Spleen (tissue), 11 donors: ENCODE measurements around the gene LRP1. TPM values are rescaled to one million over a fixed set of nuclear protein-coding genes. Genes with fewer than 3 reads are reported as not detected.

Experiments used
- DNase-seq: peaks from one replicate; pipeline ENCODE4 v3.0.0-alpha.2; 2020
- H3K27ac ChIP-seq, 8 donors: fragments of 200-600 bp; sonication (generic) in 7 of 8; 1 replicate in 4 of 8; 2 replicates in 4 of 8; pipeline versions ENCODE4 v1.5.0 to v1.8.0; 2016 to 2021; ENCODE audit warnings: inconsistent platforms in 4 of 8, mild to moderate bottlenecking in 4 of 8, moderate library complexity in 1 of 8
- H3K27me3 ChIP-seq, 7 donors: fragments of 200-600 bp; sonication (generic) in 6 of 7; replicated peaks in 1 of 7; 1 replicate in 4 of 7; 2 replicates in 3 of 7; pipeline versions ENCODE4 v1.5.0 to v1.8.0; 2016 to 2021; ENCODE audit warnings: inconsistent platforms in 3 of 7, mild to moderate bottlenecking in 1 of 7
- H3K36me3 ChIP-seq, 6 donors: fragments of 200-600 bp; sonication (generic) in 5 of 6; 1 replicate in 4 of 6; 2 replicates in 2 of 6; pipeline versions ENCODE4 v1.5.0 to v1.8.0; 2016 to 2021; ENCODE audit warnings: inconsistent platforms in 2 of 6
- H3K4me1 ChIP-seq, 6 donors: fragments of 200-600 bp; sonication (generic) in 5 of 6; 1 replicate in 3 of 6; 2 replicates in 3 of 6; pipeline versions ENCODE4 v1.5.0 to v1.8.0; 2016 to 2021; ENCODE audit warnings: inconsistent platforms in 3 of 6
- H3K4me3 ChIP-seq, 8 donors: fragments of 200-600 bp; sonication (generic) in 7 of 8; 1 replicate in 4 of 8; 2 replicates in 4 of 8; pipeline versions ENCODE4 v1.5.0 to v1.8.0; 2016 to 2021; ENCODE audit warnings: inconsistent platforms in 4 of 8, mild to moderate bottlenecking in 4 of 8, moderate library complexity in 2 of 8
- H3K9me3 ChIP-seq, 8 donors: fragments of 200-600 bp; sonication (generic) in 7 of 8; 1 replicate in 4 of 8; 2 replicates in 4 of 8; pipeline versions ENCODE4 v1.5.0 to v1.8.0; 2016 to 2021; ENCODE audit warnings: inconsistent platforms in 4 of 8
- CTCF ChIP-seq, 11 experiments: fragments of 200-600 bp in 7 of 11; fragments of 450-650 bp in 4 of 11; sonication (generic) in 4 of 11; IDR thresholded peaks in 8 of 11; conservative IDR thresholded peaks in 3 of 11; 1 replicate in 7 of 11; 2 replicates in 4 of 11; pipeline versions ENCODE4 v1.4.0 to v1.8.0; 2016 to 2021; ENCODE audit warnings: antibody characterized with exemption in 11 of 11, inconsistent platforms in 4 of 11, mild to moderate bottlenecking in 1 of 11
- POLR2A ChIP-seq, 3 donors: fragments of 450-650 bp; IDR thresholded peaks; one replicate each; pipeline ENCODE4 v1.5.1; 2017; ENCODE audit warnings: antibody characterized with exemption in 3 of 3, mild to moderate bottlenecking in 1 of 3
- POLR2AphosphoS5 ChIP-seq, 3 donors: sonication (generic); formaldehyde crosslinking; IDR thresholded peaks; one replicate each; pipeline ENCODE4 v1.5.1; 2017; ENCODE audit warnings: antibody characterized with exemption in 3 of 3
- WGBS, 5 donors: extraction: QIAGEN DNeasy Blood & Tissue Kit in 3 of 5; methylation state at CpG; one replicate each; pipeline versions ENCODE4 v1.1.5 to v1.1.7; 2013 to 2018; 5-methylcytosine and 5-hydroxymethylcytosine counted together
- intact Hi-C: fragments of 100-400 bp; cut with DNase I; formaldehyde crosslinking; loops from one replicate; pipeline ENCODE4 v1.15.0; 2023; ENCODE audit warnings: low total_unique reads
- polyA plus RNA-seq, 3 donors: library from polyadenylated mRNA; stranded (reverse); fragments of 200-250 nt; gene quantifications; one replicate each; pipeline ENCODE4 v1.2.1, GENCODE V29; 2013
- total RNA-seq, 7 donors: library from RNA; depleted of rRNA in 3 of 7; stranded (reverse); fragments of >200 nt in 3 of 7; fragmentation: NEBNext Ultra II Directional in 4 of 7; extraction: Animal tissue kit (Norgen Biotek cat#: 25700) in 4 of 7; gene quantifications; one replicate each; pipeline versions ENCODE4 v1.1.0 to v1.2.1, GENCODE V29; 2016 to 2021
- donor health status: healthy with polysubstance abuse.
- donor health status: DM: no; HTN: no; CAD: no; lungs with moderate emphysema.
- donor health status: DM: no; HTN: no; CAD: no.
- donor health status: Bipolar disorder and iron deficiency.
- donor health status: healthy.
- donor health status: DM: no; HTN: no; CAD: no.
- donor health status: DM: yes; HTN: yes; CAD: no.

The LRP1 gene
- total and polyA plus RNA-seq, 10 donors, result 8.9 to 216 (median 159) TPM

GRCh38 chr12:57123813-57124212 is 4.5 kb upstream of the LRP1 start:
- intact Hi-C loops, result loop anchor here (5.0 kb wide), 1 partner anchor 58 kb away; no protein-coding TSS in a partner anchor
- Histone ChIP-seq H3K27ac (no peak overlapping the region), H3K9me3 (no peaks in the 10 kb centered on the region), H3K27me3 (peaks cover 0 to 29% (median 7%) of the 10 kb centered on the region in 7 donors), H3K4me1 (peaks cover 5 to 41% (median 26%) of the 10 kb centered on the region in 6 donors), H3K4me3 (no peak overlapping the region), H3K36me3 (no peaks in the 10 kb centered on the region)
- no peak for DNase-seq
- WGBS, 5 donors, result 45 to 61% (median 48%) methylated on average over 2 of the region's 2 CpGs
- TF ChIP-seq POLR2AphosphoS5 (IDR thresholded peaks at IDR 0.05), result no peak
- TF ChIP-seq POLR2A (IDR thresholded peaks at IDR 0.05), result no peak
- no peak for TF ChIP-seq CTCF (IDR thresholded peaks at IDR 0.05 in 8 of 11, conservative IDR thresholded peaks at IDR 0.05 in 3 of 11)

- no peak for TF ChIP-seq POLR2A (IDR thresholded peaks at IDR 0.05)
- peak in 1 of 3 donors; percentile 45 for TF ChIP-seq POLR2AphosphoS5 (IDR thresholded peaks at IDR 0.05)
- peak; percentile 90 to 96 (median 94) for TF ChIP-seq CTCF (IDR thresholded peaks at IDR 0.05 in 8 of 11, conservative IDR thresholded peaks at IDR 0.05 in 3 of 11)
- no peak overlapping the region for H3K4me3 ChIP-seq
- peaks cover 0 to 35% (median 13%) of the 10 kb centered on the region in 7 donors for H3K27me3 ChIP-seq
- H3K36me3 ChIP-seq, result no peaks in the 10 kb centered on the region
- peak; percentile 78 for DNase-seq
- WGBS, 5 donors, result 14 to 19% (median 17%) methylated on average over 10 of the region's 10 CpGs
- intact Hi-C loops, result loop anchor here (5.0 kb wide), 1 partner anchor 58 kb away; no protein-coding TSS in a partner anchor
- no peak overlapping the region for H3K27ac ChIP-seq
- peaks cover 5 to 41% (median 27%) of the 10 kb centered on the region in 6 donors for H3K4me1 ChIP-seq
- H3K9me3 ChIP-seq, result no peaks in the 10 kb centered on the region
These were observed 3.9 kb upstream of the LRP1 start for GRCh38 chr12:57124261-57124877.

GRCh38 chr12:57126061-57126460 is 2.2 kb upstream of the LRP1 start:
- no peak overlapping the region for H3K27ac ChIP-seq
- TF ChIP-seq CTCF (IDR thresholded peaks at IDR 0.05 in 8 of 11, conservative IDR thresholded peaks at IDR 0.05 in 3 of 11) (no peak), POLR2AphosphoS5 (IDR thresholded peaks at IDR 0.05) (no peak), POLR2A (IDR thresholded peaks at IDR 0.05) (no peak)
- H3K36me3 ChIP-seq, result no peaks in the 10 kb centered on the region
- 89 to 93% (median 90%) methylated on average over 11 of the region's 11 CpGs for WGBS, 5 donors
- no peaks in the 10 kb centered on the region for H3K9me3 ChIP-seq
- peak; percentile 57 for DNase-seq
- H3K4me3 ChIP-seq, result no peak overlapping the region
- intact Hi-C loops, result no loop called here
- H3K4me1 ChIP-seq, result peaks cover 5 to 54% (median 30%) of the 10 kb centered on the region in 6 donors
- peaks cover 0 to 46% (median 14%) of the 10 kb centered on the region in 7 donors for H3K27me3 ChIP-seq

GRCh38 chr12:57126561-57126960 is 1.7 kb upstream of the LRP1 start:
- no peaks in the 10 kb centered on the region for H3K36me3 ChIP-seq
- 56 to 65% (median 63%) methylated on average over 7 of the region's 7 CpGs for WGBS, 5 donors
- H3K4me3 ChIP-seq, result no peak overlapping the region
- H3K27me3 ChIP-seq, result peaks cover 0 to 46% (median 14%) of the 10 kb centered on the region in 7 donors
- peaks cover 5 to 59% (median 33%) of the 10 kb centered on the region in 6 donors for H3K4me1 ChIP-seq
- TF ChIP-seq POLR2A (IDR thresholded peaks at IDR 0.05) (no peak), POLR2AphosphoS5 (IDR thresholded peaks at IDR 0.05) (no peak), CTCF (IDR thresholded peaks at IDR 0.05 in 8 of 11, conservative IDR thresholded peaks at IDR 0.05 in 3 of 11) (no peak)
- peak overlapping the region in 2 of 8 donors; percentile 87 for H3K27ac ChIP-seq
- H3K9me3 ChIP-seq, result no peaks in the 10 kb centered on the region
- intact Hi-C loops, result no loop called here
- DNase-seq, result peak; percentile 20
